Lung (tissue), 12 donors: ENCODE data around the gene B4GALT2. TPM values are rescaled to one million over a fixed set of nuclear protein-coding genes. Genes with fewer than 3 reads are reported as not detected.

Experiments used
- ATAC-seq: fragments of 200-7000 bp; cut with Tn5 transposase; one replicate; pipeline ENCODE4 v1.9.1; 2020; ENCODE audit warnings: moderate number of reproducible peaks; ENCODE audit not compliant: insufficient read depth, low FRiP score
- DNase-seq, 3 donors: peaks; one replicate each; pipeline ENCODE4 v3.0.0-alpha.2; 2013 to 2017
- H3K27ac ChIP-seq, 2 donors: one replicate each; pipeline ENCODE4 v1.5.1; 2013; ENCODE audit warnings: mild to moderate bottlenecking in 2 of 2, moderate library complexity in 2 of 2, control low read depth in 1 of 2, inconsistent platforms in 1 of 2, low read depth in 1 of 2, low read length in 1 of 2
- H3K27me3 ChIP-seq, 3 donors: one replicate each; pipeline ENCODE4 v1.5.1; 2013; ENCODE audit warnings: low read length in 2 of 3; ENCODE audit not compliant: control insufficient read depth in 3 of 3, insufficient read depth in 3 of 3
- H3K36me3 ChIP-seq, 4 donors: one replicate each; pipeline ENCODE4 v1.5.1; 2013; ENCODE audit warnings: low read length in 4 of 4, mild to moderate bottlenecking in 1 of 4, moderate library complexity in 1 of 4; ENCODE audit not compliant: control insufficient read depth in 4 of 4, insufficient read depth in 4 of 4
- H3K4me1 ChIP-seq, 5 donors: one replicate each; pipeline ENCODE4 v1.5.1; 2013; ENCODE audit warnings: low read length in 5 of 5, mild to moderate bottlenecking in 2 of 5, moderate library complexity in 1 of 5; ENCODE audit not compliant: control insufficient read depth in 5 of 5, insufficient read depth in 5 of 5
- H3K4me3 ChIP-seq: one replicate; pipeline ENCODE4 v1.5.1; 2013; ENCODE audit warnings: mild to moderate bottlenecking, control low read depth, moderate library complexity
- H3K9ac ChIP-seq, 2 donors: one replicate each; pipeline ENCODE4 v1.5.1; 2013; ENCODE audit warnings: low read length in 2 of 2, control low read depth in 1 of 2; ENCODE audit not compliant: insufficient read depth in 1 of 2
- H3K9me3 ChIP-seq, 4 donors: one replicate each; pipeline ENCODE4 v1.5.1; 2013; ENCODE audit warnings: low read length in 3 of 4, mild to moderate bottlenecking in 1 of 4, moderate library complexity in 1 of 4; ENCODE audit not compliant: control insufficient read depth in 4 of 4, insufficient read depth in 3 of 4
- WGBS, 2 donors: extraction: QIAGEN DNeasy Blood & Tissue Kit; methylation state at CpG; one replicate each; pipeline ENCODE4 v1.1.7; 2013; 5-methylcytosine and 5-hydroxymethylcytosine counted together
- polyA plus RNA-seq, 2 donors: library from polyadenylated mRNA; stranded (reverse); fragments of 200-250 nt; gene quantifications; one replicate each; pipeline ENCODE4 v1.2.1, GENCODE V29; 2013
- total RNA-seq, 2 donors: library from RNA; depleted of rRNA in 1 of 2; stranded (reverse); fragments of >200 nt in 1 of 2; gene quantifications; one replicate each; pipeline ENCODE4 v1.2.1, GENCODE V29; 2014 to 2021
- TF ChIP-seq, protein P1 (sequence below): IDR thresholded peaks from 2 replicates; pipeline ENCODE4 v1.5.1; 2012; ENCODE audit warnings: mild to moderate bottlenecking; ENCODE audit errors: control extremely low read depth, extremely low read depth
- donor health status: control.
- donor health status: control.
- donor health status: Bipolar disorder and iron deficiency.
- donor health status: healthy.
- donor health status: DM: yes; HTN: yes; CAD: no.

Gene B4GALT2
- total and polyA plus RNA-seq, 4 donors, result 13.6 to 40.9 (median 30.5) TPM

DNA sequence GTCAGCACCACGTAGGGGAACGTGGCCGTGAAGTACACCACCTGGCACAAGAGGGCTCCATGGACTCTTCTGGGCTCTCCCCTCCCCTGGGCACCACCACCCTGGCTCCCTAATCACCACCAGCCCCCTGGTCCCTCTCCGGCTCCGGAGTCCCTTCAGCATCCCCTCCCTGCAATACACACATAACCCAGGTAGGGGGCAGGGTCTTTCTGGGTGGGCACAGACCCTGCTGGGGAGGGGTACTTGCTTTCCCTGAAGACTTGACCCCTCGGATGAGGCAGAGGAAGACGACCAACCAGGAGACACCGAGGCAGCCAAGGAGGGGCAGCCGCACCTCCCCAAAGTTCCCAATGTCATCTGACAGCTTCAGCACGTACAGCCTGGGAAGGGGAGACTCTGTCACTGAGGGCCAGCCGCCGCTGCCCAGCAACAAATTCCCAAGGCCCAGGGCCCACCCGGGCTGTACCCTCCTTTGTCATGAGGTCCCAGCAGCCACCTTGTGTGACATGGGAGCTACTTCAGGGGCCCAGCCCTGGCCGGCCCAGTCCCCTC lies 23.7 kb downstream of the B4GALT2 start:
- Histone ChIP-seq H3K4me3 (no peak overlapping the region), H3K27ac (no peak overlapping the region), H3K9me3 (no peaks in the 10 kb centered on the region), H3K9ac (no peak overlapping the region), H3K36me3 (peaks cover 0 to 8% (median 3%) of the 10 kb centered on the region in 4 donors), H3K27me3 (no peaks in the 10 kb centered on the region), H3K4me1 (peaks cover 0 to 4% (median 0%) of the 10 kb centered on the region in 5 donors)
- no peak for ATAC-seq
- 84 to 89% methylated on average over 14 of the region's 14 CpGs for WGBS, 2 donors
- DNase-seq, result no peak
- TF ChIP-seq, protein P1, sequence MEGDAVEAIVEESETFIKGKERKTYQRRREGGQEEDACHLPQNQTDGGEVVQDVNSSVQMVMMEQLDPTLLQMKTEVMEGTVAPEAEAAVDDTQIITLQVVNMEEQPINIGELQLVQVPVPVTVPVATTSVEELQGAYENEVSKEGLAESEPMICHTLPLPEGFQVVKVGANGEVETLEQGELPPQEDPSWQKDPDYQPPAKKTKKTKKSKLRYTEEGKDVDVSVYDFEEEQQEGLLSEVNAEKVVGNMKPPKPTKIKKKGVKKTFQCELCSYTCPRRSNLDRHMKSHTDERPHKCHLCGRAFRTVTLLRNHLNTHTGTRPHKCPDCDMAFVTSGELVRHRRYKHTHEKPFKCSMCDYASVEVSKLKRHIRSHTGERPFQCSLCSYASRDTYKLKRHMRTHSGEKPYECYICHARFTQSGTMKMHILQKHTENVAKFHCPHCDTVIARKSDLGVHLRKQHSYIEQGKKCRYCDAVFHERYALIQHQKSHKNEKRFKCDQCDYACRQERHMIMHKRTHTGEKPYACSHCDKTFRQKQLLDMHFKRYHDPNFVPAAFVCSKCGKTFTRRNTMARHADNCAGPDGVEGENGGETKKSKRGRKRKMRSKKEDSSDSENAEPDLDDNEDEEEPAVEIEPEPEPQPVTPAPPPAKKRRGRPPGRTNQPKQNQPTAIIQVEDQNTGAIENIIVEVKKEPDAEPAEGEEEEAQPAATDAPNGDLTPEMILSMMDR, result no peak

- DNase-seq (no peak), ATAC-seq (no peak)
- H3K27ac ChIP-seq, result no peak overlapping the region
- H3K9me3 ChIP-seq, result no peaks in the 10 kb centered on the region
- TF ChIP-seq, protein P1, result no peak
- peaks cover 0 to 24% (median 3%) of the 10 kb centered on the region in 5 donors for H3K4me1 ChIP-seq
- H3K36me3 ChIP-seq, result peaks cover 0 to 3% (median 1%) of the 10 kb centered on the region in 4 donors
- H3K4me3 ChIP-seq, result no peak overlapping the region
- H3K9ac ChIP-seq, result no peak overlapping the region
- H3K27me3 ChIP-seq, result no peaks in the 10 kb centered on the region
- 94 to 96% methylated on average over 12 of the region's 12 CpGs for WGBS, 2 donors
Observed at GRCh38 chr1:44008259-44008658, 29.2 kb downstream of the B4GALT2 start.

GRCh38 chr1:44010935-44011471 lies 32.0 kb downstream of the B4GALT2 start:
- Histone ChIP-seq H3K9ac (no peak overlapping the region), H3K27ac (no peak overlapping the region), H3K27me3 (no peaks in the 10 kb centered on the region), H3K4me3 (no peak overlapping the region), H3K9me3 (no peaks in the 10 kb centered on the region), H3K4me1 (peaks cover 0 to 38% (median 9%) of the 10 kb centered on the region in 5 donors), H3K36me3 (peaks cover 0 to 3% (median 1%) of the 10 kb centered on the region in 4 donors)
- no peak for DNase-seq
- no peak for ATAC-seq
- 79 to 85% methylated on average over 10 to 11 of the region's 11 CpGs for WGBS, 2 donors
- TF ChIP-seq, protein P1, result no peak
